ENCODE measurements around the gene ATP6V1B1.

DNA sequence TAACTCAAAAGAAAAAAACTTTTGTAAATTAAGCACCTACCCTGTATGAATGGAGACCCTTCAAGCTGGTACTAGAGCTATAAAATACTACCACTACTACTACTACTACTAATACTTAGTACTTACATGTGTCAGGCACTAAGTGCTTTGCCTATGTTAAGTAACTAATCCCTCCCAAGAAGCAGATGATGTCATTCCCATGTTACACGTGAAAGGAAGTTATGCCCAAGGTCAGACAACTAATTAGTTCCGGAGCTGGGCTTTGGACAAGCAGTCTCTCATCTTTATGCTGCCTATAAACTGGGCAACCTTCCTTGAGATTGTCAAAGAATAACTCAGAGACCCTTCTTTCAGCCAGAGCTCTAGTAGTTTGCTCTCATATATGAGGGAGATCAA lies 13.9 kb upstream of the ATP6V1B1 start:
- no peak for TF ChIP-seq CTCF (optimal IDR thresholded peaks at IDR 0.05 in 1 of 3, IDR thresholded peaks at IDR 0.05 in 1 of 3, conservative IDR thresholded peaks at IDR 0.05 in 1 of 3; ENCODE audit: extremely low read depth in 1 of 3, insufficient read depth in 2 of 3, low read length in 3 of 3)
- no peak for TF ChIP-seq EZH2 (IDR thresholded peaks at IDR 0.05; ENCODE audit: low read length)

All from keratinocyte (primary cell).